HEK293T (cell line): ENCODE data around the gene CD36.

Source experiments
- ARNT ChIP-seq: fragments of 450-650 bp; IDR thresholded peaks from 2 replicates; pipeline ENCODE4 v1.6.1; 2017; ENCODE audit warnings: mild to moderate bottlenecking
- CTBP1 ChIP-seq: fragments of 450-650 bp; IDR thresholded peaks from 2 replicates; pipeline ENCODE4 v1.6.1; 2016; ENCODE audit warnings: borderline replicate concordance
- FOXA1 ChIP-seq: fragments of 450-650 bp; IDR thresholded peaks from 2 replicates; pipeline ENCODE4 v1.6.1; 2016; ENCODE audit warnings: mild to moderate bottlenecking
- FOXK2 ChIP-seq: fragments of 450-650 bp; IDR thresholded peaks from 2 replicates; pipeline ENCODE4 v1.6.1; 2016; ENCODE audit warnings: mild to moderate bottlenecking
- FOXM1 ChIP-seq: fragments of 450-650 bp; IDR thresholded peaks from 2 replicates; pipeline ENCODE4 v1.6.1; 2017; ENCODE audit warnings: mild to moderate bottlenecking, borderline replicate concordance
- HDGF ChIP-seq: fragments of 450-650 bp; IDR thresholded peaks from 2 replicates; pipeline ENCODE4 v1.6.1; 2017; ENCODE audit warnings: antibody characterized with exemption, borderline replicate concordance
- NFRKB ChIP-seq: fragments of 450-650 bp; IDR thresholded peaks from 2 replicates; pipeline ENCODE4 v1.6.1; 2016; ENCODE audit warnings: mild to moderate bottlenecking, moderate library complexity
- PKNOX1 ChIP-seq: fragments of 450-650 bp; IDR thresholded peaks from 2 replicates; pipeline ENCODE4 v1.6.1; 2016
- SP1 ChIP-seq: fragments of 450-650 bp; IDR thresholded peaks from 2 replicates; pipeline ENCODE4 v1.6.1; 2017
- SUZ12 ChIP-seq: fragments of 450-650 bp; IDR thresholded peaks from 2 replicates; pipeline ENCODE4 v1.6.1; 2016; ENCODE audit warnings: mild to moderate bottlenecking
- TARDBP ChIP-seq: fragments of 450-650 bp; IDR thresholded peaks from 2 replicates; pipeline ENCODE4 v1.6.1; 2016
- ZNF384 ChIP-seq: fragments of 450-650 bp; IDR thresholded peaks from 2 replicates; pipeline ENCODE4 v1.6.1; 2016

GRCh38 chr7:80601999-80602398 is 36.4 kb upstream of the CD36 start:
- TF ChIP-seq CTBP1 (no peak), NFRKB (no peak), TARDBP (no peak), ZNF384 (no peak), SUZ12 (no peak), FOXK2 (no peak), ARNT (no peak), PKNOX1 (no peak), SP1 (no peak), FOXM1 (no peak), HDGF (no peak), FOXA1 (no peak)
